Measurements from ENCODE around the gene GSDME.

DNA sequence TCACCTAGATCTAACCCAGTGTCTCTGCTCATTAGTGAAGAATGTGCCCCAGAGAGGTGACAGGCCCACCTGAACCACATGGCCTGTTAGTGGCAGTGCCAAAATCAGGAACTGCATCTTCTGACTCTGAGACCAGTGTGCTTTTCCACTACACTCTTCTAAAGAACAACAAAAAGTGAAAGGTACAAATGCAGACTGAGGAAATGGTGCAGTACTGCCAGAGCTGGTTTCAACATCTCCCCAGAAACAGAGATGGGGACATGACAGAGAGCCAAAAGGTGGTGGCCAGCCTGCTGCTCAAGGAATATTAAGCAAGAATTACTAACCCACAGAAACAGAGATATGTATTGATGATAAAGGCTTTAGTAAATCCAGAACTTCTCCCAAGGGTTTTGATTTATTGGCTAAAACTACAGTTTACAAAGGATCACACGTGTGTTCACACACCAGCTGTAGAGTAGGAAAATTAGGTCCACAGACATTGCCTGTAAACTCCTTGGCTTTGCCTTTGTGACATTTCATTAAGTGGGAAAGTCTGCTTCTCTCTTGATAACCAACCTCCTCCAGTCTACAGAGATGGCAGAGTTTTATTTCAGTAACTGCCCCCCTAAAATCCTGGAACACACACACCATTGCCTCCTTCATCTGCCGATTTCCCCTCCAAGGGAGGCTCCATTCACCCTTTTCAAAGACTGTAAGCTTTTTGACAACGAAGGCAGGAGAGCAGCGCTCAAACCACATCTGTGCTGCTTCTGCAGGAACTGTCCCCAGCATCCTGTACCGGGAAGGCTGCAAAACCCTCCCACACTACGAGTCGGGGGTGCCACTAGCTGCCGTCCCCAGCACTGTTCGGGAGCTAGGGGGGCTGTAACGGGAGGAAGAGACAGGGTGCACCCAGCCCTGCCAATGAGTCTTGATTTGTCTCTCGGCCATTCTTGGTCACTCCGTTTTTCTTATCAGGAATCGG is 29.8 kb downstream of the GSDME start:
- TF ChIP-seq, protein P1, sequence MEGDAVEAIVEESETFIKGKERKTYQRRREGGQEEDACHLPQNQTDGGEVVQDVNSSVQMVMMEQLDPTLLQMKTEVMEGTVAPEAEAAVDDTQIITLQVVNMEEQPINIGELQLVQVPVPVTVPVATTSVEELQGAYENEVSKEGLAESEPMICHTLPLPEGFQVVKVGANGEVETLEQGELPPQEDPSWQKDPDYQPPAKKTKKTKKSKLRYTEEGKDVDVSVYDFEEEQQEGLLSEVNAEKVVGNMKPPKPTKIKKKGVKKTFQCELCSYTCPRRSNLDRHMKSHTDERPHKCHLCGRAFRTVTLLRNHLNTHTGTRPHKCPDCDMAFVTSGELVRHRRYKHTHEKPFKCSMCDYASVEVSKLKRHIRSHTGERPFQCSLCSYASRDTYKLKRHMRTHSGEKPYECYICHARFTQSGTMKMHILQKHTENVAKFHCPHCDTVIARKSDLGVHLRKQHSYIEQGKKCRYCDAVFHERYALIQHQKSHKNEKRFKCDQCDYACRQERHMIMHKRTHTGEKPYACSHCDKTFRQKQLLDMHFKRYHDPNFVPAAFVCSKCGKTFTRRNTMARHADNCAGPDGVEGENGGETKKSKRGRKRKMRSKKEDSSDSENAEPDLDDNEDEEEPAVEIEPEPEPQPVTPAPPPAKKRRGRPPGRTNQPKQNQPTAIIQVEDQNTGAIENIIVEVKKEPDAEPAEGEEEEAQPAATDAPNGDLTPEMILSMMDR (IDR thresholded peaks at IDR 0.05), result no peak
- no peak for TF ChIP-seq POLR2A (IDR thresholded peaks at IDR 0.05)

Measured in upper lobe of left lung (tissue), 4 donors.